GM19351 (cell line): ENCODE data around the gene EYS.
A peak's percentile ranks its signal among the peaks of the same experiment; 100 is the strongest.

Experiments used
- ATAC-seq: cut with Tn5 transposase; IDR thresholded peaks from one replicate; pipeline ENCODE4 v1.9.1; 2021; ENCODE audit warnings: mild to moderate bottlenecking, moderate library complexity; ENCODE audit not compliant: unreplicated experiment

Gene EYS

GRCh38 chr6:63731930-63732329, 1975.1 kb downstream of the EYS start:
- ATAC-seq: no peak

GRCh38 chr6:63730311-63730710, 1976.7 kb downstream of the EYS start:
- ATAC-seq: no peak

- ATAC-seq: no peak
Observed at GRCh38 chr6:63724721-63725120, 1982.3 kb downstream of the EYS start.

- no peak for ATAC-seq
Observed at GRCh38 chr6:63721181-63721580, 1985.8 kb downstream of the EYS start.

- ATAC-seq: no peak
Observed at GRCh38 chr6:63716169-63716568, 1990.9 kb downstream of the EYS start.

- ATAC-seq: no peak
Observed at GRCh38 chr6:63714091-63714490, 1992.9 kb downstream of the EYS start.

GRCh38 chr6:63713332-63713731, 1993.7 kb downstream of the EYS start:
- ATAC-seq: no peak

GRCh38 chr6:63709148-63709547, 1997.9 kb downstream of the EYS start:
- ATAC-seq: no peak

GRCh38 chr6:63708631-63709030, 1998.4 kb downstream of the EYS start:
- ATAC-seq: no peak

- no peak for ATAC-seq
Observed at GRCh38 chr6:63706630-63707029, 2000.4 kb downstream of the EYS start.

GRCh38 chr6:63705707-63706106, 2001.3 kb downstream of the EYS start:
- ATAC-seq: no peak

- ATAC-seq: no peak
Observed at GRCh38 chr6:63690221-63690620, 2016.8 kb downstream of the EYS start.

GRCh38 chr6:63689421-63689820, 2017.6 kb downstream of the EYS start:
- ATAC-seq: no peak

- ATAC-seq: peak; percentile 86
Observed at GRCh38 chr6:63685446-63686379, 2021.3 kb downstream of the EYS start.

- peak; percentile 39 for ATAC-seq
Observed at GRCh38 chr6:63683071-63683603, 2023.9 kb downstream of the EYS start.

- no peak for ATAC-seq
Observed at GRCh38 chr6:63677282-63677681, 2029.7 kb downstream of the EYS start.

GRCh38 chr6:63676412-63677114, 2030.5 kb downstream of the EYS start:
- ATAC-seq: no peak

- no peak for ATAC-seq
Observed at GRCh38 chr6:63675138-63675537, 2031.9 kb downstream of the EYS start.

- no peak for ATAC-seq
Observed at GRCh38 chr6:63674635-63675034, 2032.4 kb downstream of the EYS start.

- ATAC-seq: no peak
Observed at GRCh38 chr6:63673692-63674091, 2033.3 kb downstream of the EYS start.

GRCh38 chr6:63672582-63673129, 2034.4 kb downstream of the EYS start:
- peak; percentile 71 for ATAC-seq
